ENCODE data around the gene KRTAP10-5. TPM values are rescaled to one million over a fixed set of nuclear protein-coding genes. Genes with fewer than 3 reads are reported as not detected.

The KRTAP10-5 gene
- total RNA-seq, 1 donor, result not detected

DNA sequence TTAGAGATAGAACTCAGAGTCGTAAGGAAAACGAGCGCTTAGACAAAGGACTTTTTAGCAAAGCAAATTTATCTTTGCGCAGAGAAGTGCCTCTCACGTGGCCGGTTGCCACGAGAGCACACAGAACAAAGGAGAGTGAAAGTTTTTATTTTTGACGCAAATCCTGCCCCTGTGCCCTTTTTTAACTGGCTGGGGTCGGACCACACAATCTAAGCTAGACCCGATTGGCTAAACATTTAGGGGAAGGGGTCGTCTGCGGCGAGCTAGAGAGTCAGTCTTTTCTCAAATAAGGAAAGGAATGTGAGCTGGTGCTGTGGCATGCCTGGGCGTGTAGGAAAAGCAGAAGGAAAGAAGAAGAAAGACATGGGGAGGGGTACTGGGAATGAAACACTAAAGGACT lies 31.5 kb downstream of the KRTAP10-5 start:
- no peak overlapping the region for H3K4me3 ChIP-seq (ENCODE audit: low read depth, low read length)
- DNase-seq (ENCODE audit: low read depth), result peak; percentile 6
- TF ChIP-seq, protein P1, sequence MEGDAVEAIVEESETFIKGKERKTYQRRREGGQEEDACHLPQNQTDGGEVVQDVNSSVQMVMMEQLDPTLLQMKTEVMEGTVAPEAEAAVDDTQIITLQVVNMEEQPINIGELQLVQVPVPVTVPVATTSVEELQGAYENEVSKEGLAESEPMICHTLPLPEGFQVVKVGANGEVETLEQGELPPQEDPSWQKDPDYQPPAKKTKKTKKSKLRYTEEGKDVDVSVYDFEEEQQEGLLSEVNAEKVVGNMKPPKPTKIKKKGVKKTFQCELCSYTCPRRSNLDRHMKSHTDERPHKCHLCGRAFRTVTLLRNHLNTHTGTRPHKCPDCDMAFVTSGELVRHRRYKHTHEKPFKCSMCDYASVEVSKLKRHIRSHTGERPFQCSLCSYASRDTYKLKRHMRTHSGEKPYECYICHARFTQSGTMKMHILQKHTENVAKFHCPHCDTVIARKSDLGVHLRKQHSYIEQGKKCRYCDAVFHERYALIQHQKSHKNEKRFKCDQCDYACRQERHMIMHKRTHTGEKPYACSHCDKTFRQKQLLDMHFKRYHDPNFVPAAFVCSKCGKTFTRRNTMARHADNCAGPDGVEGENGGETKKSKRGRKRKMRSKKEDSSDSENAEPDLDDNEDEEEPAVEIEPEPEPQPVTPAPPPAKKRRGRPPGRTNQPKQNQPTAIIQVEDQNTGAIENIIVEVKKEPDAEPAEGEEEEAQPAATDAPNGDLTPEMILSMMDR (IDR thresholded peaks at IDR 0.05; ENCODE audit: insufficient read depth, low read length), result no peak

- H3K4me3 ChIP-seq (ENCODE audit: low read depth, low read length), result no peak overlapping the region
- TF ChIP-seq, protein P1 (IDR thresholded peaks at IDR 0.05; ENCODE audit: insufficient read depth, low read length), result no peak
- DNase-seq (ENCODE audit: low read depth), result no peak
These were observed 32.0 kb downstream of the KRTAP10-5 start for GRCh38 chr21:44548381-44548780.

DNA sequence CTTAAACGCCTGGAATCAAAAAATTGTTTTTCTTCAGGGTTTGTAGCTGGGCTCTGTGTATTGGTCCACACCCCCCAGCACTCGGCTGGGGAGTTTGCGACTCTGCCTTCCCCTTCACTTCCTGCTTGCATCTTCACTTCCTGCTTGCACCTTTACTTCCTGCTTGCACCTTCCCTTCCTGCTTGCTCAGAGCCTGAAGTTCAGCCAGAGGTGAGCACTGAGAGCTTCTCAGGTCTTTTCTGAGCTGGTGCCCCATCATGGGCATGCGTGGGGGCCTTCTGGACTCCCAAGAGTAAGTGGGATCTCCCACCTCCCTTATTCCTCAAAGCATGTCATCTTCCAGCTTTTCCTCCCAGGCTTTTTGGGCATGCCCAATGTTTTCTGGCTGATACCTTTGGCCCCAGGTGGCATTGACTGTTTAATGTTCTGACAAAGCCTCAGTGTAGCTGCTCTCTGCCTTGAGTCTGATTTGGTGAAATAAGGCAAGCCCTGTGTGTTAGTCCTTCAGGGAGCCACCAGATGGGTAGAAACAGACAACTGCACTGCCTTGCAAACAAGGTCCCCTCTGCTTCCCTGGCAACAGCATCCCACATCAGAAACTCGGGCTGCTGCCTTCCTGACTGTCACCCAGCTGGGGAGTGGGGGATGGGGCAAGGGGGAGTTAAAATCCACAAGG lies 32.6 kb downstream of the KRTAP10-5 start:
- no peak overlapping the region for H3K4me3 ChIP-seq (ENCODE audit: low read depth, low read length)
- TF ChIP-seq, protein P1 (IDR thresholded peaks at IDR 0.05; ENCODE audit: insufficient read depth, low read length), result no peak
- no peak for DNase-seq (ENCODE audit: low read depth)

DNA sequence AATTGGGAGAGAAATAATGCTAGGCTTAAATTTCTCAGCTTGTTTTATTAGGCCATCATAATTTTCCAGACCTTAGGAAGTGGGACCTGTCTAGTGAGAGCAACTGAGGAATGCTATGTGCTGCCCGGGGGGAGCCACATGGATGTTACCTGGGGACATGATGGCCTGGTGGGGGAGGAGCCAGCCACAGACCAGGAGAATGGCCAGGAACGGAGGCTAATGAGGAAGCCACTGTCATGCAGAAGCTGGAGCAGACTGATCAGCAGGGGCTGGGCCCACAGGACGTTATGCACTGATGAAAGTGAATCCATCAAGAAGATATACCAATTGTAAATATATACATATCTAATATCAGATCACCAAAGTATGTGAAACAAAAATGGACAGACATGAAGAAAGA lies 35.8 kb downstream of the KRTAP10-5 start:
- TF ChIP-seq, protein P1 (IDR thresholded peaks at IDR 0.05; ENCODE audit: insufficient read depth, low read length), result no peak
- H3K4me3 ChIP-seq (ENCODE audit: low read depth, low read length), result no peak overlapping the region
- DNase-seq (ENCODE audit: low read depth), result no peak

- H3K4me3 ChIP-seq (ENCODE audit: low read depth, low read length), result no peak overlapping the region
- no peak for DNase-seq (ENCODE audit: low read depth)
- TF ChIP-seq, protein P1 (IDR thresholded peaks at IDR 0.05; ENCODE audit: insufficient read depth, low read length), result no peak
These were observed 37.7 kb downstream of the KRTAP10-5 start for GRCh38 chr21:44542716-44543115.

DNA sequence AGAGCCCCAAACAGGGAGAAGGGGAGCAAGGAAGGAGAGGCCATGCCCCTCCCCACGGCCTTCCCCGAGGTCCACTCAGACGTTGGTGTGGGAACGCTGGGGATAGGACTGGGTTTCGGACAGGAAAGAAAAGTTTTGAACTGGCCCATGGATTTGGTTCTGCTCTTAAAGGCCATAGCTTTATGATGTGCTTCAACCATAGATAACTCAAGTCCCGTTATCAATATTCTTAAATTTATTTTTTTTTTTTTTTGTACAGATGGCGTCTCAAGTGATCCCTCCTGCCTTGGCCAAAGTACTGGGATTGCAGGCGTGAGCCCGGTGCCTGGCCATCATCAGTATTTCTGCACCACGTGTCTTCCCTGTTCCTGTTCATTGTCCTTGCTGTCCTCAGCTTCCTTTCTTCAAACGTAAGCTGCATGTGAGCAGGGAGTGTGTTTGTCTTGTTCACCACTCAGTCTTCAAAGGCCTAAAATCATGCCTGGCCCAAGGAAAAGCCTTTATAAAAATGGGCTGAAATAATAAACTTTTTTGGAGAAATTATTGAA lies 39.6 kb downstream of the KRTAP10-5 start:
- TF ChIP-seq, protein P1 (IDR thresholded peaks at IDR 0.05; ENCODE audit: insufficient read depth, low read length), result no peak
- H3K4me3 ChIP-seq (ENCODE audit: low read depth, low read length), result no peak overlapping the region

More for the DNA sequence above, 39.6 kb downstream of the KRTAP10-5 start:
- DNase-seq (ENCODE audit: low read depth), result no peak

Data from fibroblast of the aortic adventitia (primary cell).